ENCODE measurements around the gene LBHD1.

LBHD1 gene

GRCh38 chr11:62613291-62613778, 58.7 kb downstream of the LBHD1 start:
- no peak for DNase-seq
